ENCODE data around the gene UBE2J2. TPM values are rescaled to one million over a fixed set of nuclear protein-coding genes. Genes with fewer than 3 reads are reported as not detected.

UBE2J2 gene
- total and polyA plus RNA-seq, 2 of the 4 experiments (the other 2 are of a cell fraction), result 20.6 to 67.5 TPM

- no peak for ATAC-seq (ENCODE audit: low read depth)
- H2BK20ac ChIP-seq (ENCODE audit: low read depth, low read length), result no peak overlapping the region
- no peak overlapping the region for H3K4me3 ChIP-seq (ENCODE audit: insufficient read depth, low read depth, low read length)
- ChIA-PET POLR2A (ENCODE audit: unreplicated experiment) (no interaction called here), CTCF (no interaction called here)
- WGBS, 2 experiments (ENCODE audit: extremely low coverage in 2 of 2, insufficient read length in 1 of 2), result no CpG with 5 or more reads among the region's 8 CpGs
- no peak overlapping the region for H4K8ac ChIP-seq (ENCODE audit: low read depth in 2 of 2, low read length in 2 of 2)
- no peak overlapping the region for H2AFZ ChIP-seq (replicated peaks; ENCODE audit: low read length, poor library complexity)
- no peak overlapping the region for H3K18ac ChIP-seq (ENCODE audit: low read depth, low read length)
- H3K23ac ChIP-seq (ENCODE audit: low read depth, low read length), result no peak overlapping the region
- H3K36me3 ChIP-seq (ENCODE audit: control insufficient read depth, insufficient read depth, low read length), result no peaks in the 10 kb centered on the region
- no peak overlapping the region for H3K4me2 ChIP-seq (ENCODE audit: low read depth, low read length)
- BruUV-seq (replicated peaks), result no TSS peak
- H4K20me1 ChIP-seq (ENCODE audit: insufficient read depth, low read length), result no peaks in the 10 kb centered on the region
- H3K9me1 ChIP-seq (ENCODE audit: insufficient read depth, low read length), result no peaks in the 10 kb centered on the region
- H3K14ac ChIP-seq (replicated peaks; ENCODE audit: low read depth, low read length), result no peak overlapping the region
- intact Hi-C loops (cut with micrococcal nuclease), result no loop called here
- peaks cover 12% of the 10 kb centered on the region for H3K4me1 ChIP-seq (ENCODE audit: control insufficient read depth, insufficient read depth, low read length)
- no peaks in the 10 kb centered on the region for H3K9me3 ChIP-seq (ENCODE audit: control insufficient read depth, insufficient read depth, low read length)
- H3K9ac ChIP-seq (ENCODE audit: low read depth, low read length), result no peak overlapping the region
- no peak overlapping the region for H4K91ac ChIP-seq (ENCODE audit: insufficient read depth, low read depth, low read length)
- dilution Hi-C loops (cut with HindIII; ENCODE audit: low sequenced_read_pairs, unreplicated experiment), result no loop called here
- DNase-seq, result no peak
- H3K27me3 ChIP-seq (ENCODE audit: control insufficient read depth, insufficient read depth, low read length), result no peaks in the 10 kb centered on the region; the same call in 1 of the 2 replicates
- no peak for TF ChIP-seq NFE2L2 (IDR thresholded peaks at IDR 0.05; ENCODE audit: low read depth, low read length)
- TF ChIP-seq USF2 (IDR thresholded peaks at IDR 0.05; ENCODE audit: low read depth, low read length), result no peak
- TF ChIP-seq RCOR1 (IDR thresholded peaks at IDR 0.05; ENCODE audit: insufficient replicate concordance, low read length), result no peak
- H3K56ac ChIP-seq (ENCODE audit: extremely low read depth, insufficient read depth, low read length), result no peak overlapping the region
- H3K27ac ChIP-seq (ENCODE audit: insufficient read depth, low read length), result no peak overlapping the region
- H2BK120ac ChIP-seq (ENCODE audit: low read depth, low read length), result no peak overlapping the region
- no peak overlapping the region for H2BK5ac ChIP-seq (ENCODE audit: low read depth, low read length, poor library complexity, severe bottlenecking)
- no peaks in the 10 kb centered on the region for H3K79me1 ChIP-seq (ENCODE audit: low read depth in 1 of 2, low read length in 2 of 2)
- H2AK5ac ChIP-seq (ENCODE audit: low read depth, low read length), result no peak overlapping the region
- in situ Hi-C loops (cut with MboI; ENCODE audit: low sequenced_read_pairs), result no loop called here
- no peak overlapping the region for H3K4ac ChIP-seq (ENCODE audit: low read depth, low read length)
- H2BK15ac ChIP-seq (ENCODE audit: low read depth, low read length), result no peak overlapping the region
- no peak overlapping the region for H4K5ac ChIP-seq (ENCODE audit: low read depth, low read length)
- no peak overlapping the region for H2AK9ac ChIP-seq (replicated peaks; ENCODE audit: low read depth, low read length, poor library complexity)
Observed at GRCh38 chr1:1204425-1204920, 69.2 kb downstream of the UBE2J2 start.

Small RNA genes within 50 kb of the gene (microRNA-seq; reads per million reads assigned to microRNA genes)
- gene MIR6726 (ENCODE audit: insufficient read depth in 1 of 2, insufficient read length in 1 of 2, unreplicated experiment in 1 of 2) (2.2 to 6.2 reads per million in 2 experiments), gene MIR6727 (ENCODE audit: unreplicated experiment) (1.1 reads per million)

Small RNA genes within 50 kb of the gene (small RNA-seq; reads per million reads assigned to genes)
- gene MIR6726, result 0 reads per million in 5 experiments

Other genes with a start within 250 kb of the UBE2J2 start
- not detected in 2 replicates for gene RNF223, start 199.5 kb downstream of the UBE2J2 start, total RNA-seq (2012; rRNA removed)
- gene RNF223, start 199.5 kb downstream of the UBE2J2 start, polyA plus RNA-seq (2012; rRNA removed), result not detected in 2 replicates
- 2.5 and 2.9 TPM in 2 replicates for gene C1orf159, start 157.8 kb downstream of the UBE2J2 start, total RNA-seq (2012; rRNA removed)
- 12.6 and 15.5 TPM in 2 replicates for gene C1orf159, start 157.8 kb downstream of the UBE2J2 start, polyA plus RNA-seq (2012; rRNA removed)
- gene TTLL10, start 100.0 kb downstream of the UBE2J2 start, total RNA-seq (2012; rRNA removed), result not detected in 2 replicates
- gene TTLL10, start 100.0 kb downstream of the UBE2J2 start, polyA plus RNA-seq (2012; rRNA removed), result not detected in 2 replicates
- gene TNFRSF18, start 67.3 kb downstream of the UBE2J2 start, total RNA-seq (2012; rRNA removed), result 0.18 TPM in 1 of 2 replicates, not detected in the other
- gene TNFRSF18, start 67.3 kb downstream of the UBE2J2 start, polyA plus RNA-seq (2012; rRNA removed), result 1.0 and 1.2 TPM in 2 replicates
- gene TNFRSF4, start 59.7 kb downstream of the UBE2J2 start, total RNA-seq (2012; rRNA removed), result not detected in 2 replicates
- 0.15 and 0.44 TPM in 2 replicates for gene TNFRSF4, start 59.7 kb downstream of the UBE2J2 start, polyA plus RNA-seq (2012; rRNA removed)
- gene SDF4, start 41.9 kb downstream of the UBE2J2 start, total RNA-seq (2012; rRNA removed), result 57.0 and 69.4 TPM in 2 replicates
- gene SDF4, start 41.9 kb downstream of the UBE2J2 start, polyA plus RNA-seq (2012; rRNA removed), result 250 and 252 TPM in 2 replicates
- 12.2 and 18.3 TPM in 2 replicates for gene B3GALT6, start 41.6 kb downstream of the UBE2J2 start, total RNA-seq (2012; rRNA removed)
- 23.0 and 29.2 TPM in 2 replicates for gene B3GALT6, start 41.6 kb downstream of the UBE2J2 start, polyA plus RNA-seq (2012; rRNA removed)
- 0.36 TPM in 1 of 2 replicates, not detected in the other for gene C1QTNF12, start 27.1 kb downstream of the UBE2J2 start, total RNA-seq (2012; rRNA removed)
- gene C1QTNF12, start 27.1 kb downstream of the UBE2J2 start, polyA plus RNA-seq (2012; rRNA removed), result 1.1 and 2.6 TPM in 2 replicates
- gene SCNN1D, start 6.6 kb upstream of the UBE2J2 start, total RNA-seq (2012; rRNA removed), result 0.18 and 0.28 TPM in 2 replicates
- gene SCNN1D, start 6.6 kb upstream of the UBE2J2 start, polyA plus RNA-seq (2012; rRNA removed), result 3.7 and 4.4 TPM in 2 replicates
- gene ACAP3, start 34.1 kb upstream of the UBE2J2 start, total RNA-seq (2012; rRNA removed), result 13.3 and 15.3 TPM in 2 replicates
- gene ACAP3, start 34.1 kb upstream of the UBE2J2 start, polyA plus RNA-seq (2012; rRNA removed), result 58.2 and 75.2 TPM in 2 replicates
- gene PUSL1, start 34.7 kb upstream of the UBE2J2 start, total RNA-seq (2012; rRNA removed), result 10.9 and 13.3 TPM in 2 replicates
- gene PUSL1, start 34.7 kb upstream of the UBE2J2 start, polyA plus RNA-seq (2012; rRNA removed), result 33.0 and 43.6 TPM in 2 replicates
- gene INTS11, start 50.8 kb upstream of the UBE2J2 start, total RNA-seq (2012; rRNA removed), result 52.5 and 56.1 TPM in 2 replicates
- 123 and 134 TPM in 2 replicates for gene INTS11, start 50.8 kb upstream of the UBE2J2 start, polyA plus RNA-seq (2012; rRNA removed)
- gene CPTP, start 50.9 kb upstream of the UBE2J2 start, total RNA-seq (2012; rRNA removed), result 2.7 and 3.1 TPM in 2 replicates
- gene CPTP, start 50.9 kb upstream of the UBE2J2 start, polyA plus RNA-seq (2012; rRNA removed), result 12.1 and 15.4 TPM in 2 replicates
- under 0.01 TPM in 1 of 2 replicates, not detected in the other for gene TAS1R3, start 57.4 kb upstream of the UBE2J2 start, total RNA-seq (2012; rRNA removed)
- gene TAS1R3, start 57.4 kb upstream of the UBE2J2 start, polyA plus RNA-seq (2012; rRNA removed), result 0.05 and 0.06 TPM in 2 replicates
- gene DVL1, start 75.6 kb upstream of the UBE2J2 start, total RNA-seq (2012; rRNA removed), result 27.2 and 27.5 TPM in 2 replicates
- gene DVL1, start 75.6 kb upstream of the UBE2J2 start, polyA plus RNA-seq (2012; rRNA removed), result 35.9 and 47.6 TPM in 2 replicates
- gene MXRA8, start 84.7 kb upstream of the UBE2J2 start, total RNA-seq (2012; rRNA removed), result 92.5 and 97.8 TPM in 2 replicates
- 469 and 502 TPM in 2 replicates for gene MXRA8, start 84.7 kb upstream of the UBE2J2 start, polyA plus RNA-seq (2012; rRNA removed)
- gene AURKAIP1, start 101.4 kb upstream of the UBE2J2 start, total RNA-seq (2012; rRNA removed), result 45.7 and 63.0 TPM in 2 replicates
- gene AURKAIP1, start 101.4 kb upstream of the UBE2J2 start, polyA plus RNA-seq (2012; rRNA removed), result 107 and 129 TPM in 2 replicates
- gene CCNL2, start 125.5 kb upstream of the UBE2J2 start, total RNA-seq (2012; rRNA removed), result 53.9 and 61.1 TPM in 2 replicates
- 209 and 239 TPM in 2 replicates for gene CCNL2, start 125.5 kb upstream of the UBE2J2 start, polyA plus RNA-seq (2012; rRNA removed)
- gene MRPL20, start 133.4 kb upstream of the UBE2J2 start, total RNA-seq (2012; rRNA removed), result 141 and 149 TPM in 2 replicates
- gene MRPL20, start 133.4 kb upstream of the UBE2J2 start, polyA plus RNA-seq (2012; rRNA removed), result 157 and 172 TPM in 2 replicates
- gene ANKRD65, start 147.4 kb upstream of the UBE2J2 start, total RNA-seq (2012; rRNA removed), result under 0.01 TPM in 1 of 2 replicates, not detected in the other
- 0.09 and 0.11 TPM in 2 replicates for gene ANKRD65, start 147.4 kb upstream of the UBE2J2 start, polyA plus RNA-seq (2012; rRNA removed)
- 0.83 and 1.1 TPM in 2 replicates for gene VWA1, start 161.8 kb upstream of the UBE2J2 start, total RNA-seq (2012; rRNA removed)
- 6.1 and 9.2 TPM in 2 replicates for gene VWA1, start 161.8 kb upstream of the UBE2J2 start, polyA plus RNA-seq (2012; rRNA removed)
- not detected in 2 replicates for gene ATAD3C, start 175.8 kb upstream of the UBE2J2 start, total RNA-seq (2012; rRNA removed)
- not detected in 2 replicates for gene ATAD3C, start 175.8 kb upstream of the UBE2J2 start, polyA plus RNA-seq (2012; rRNA removed)
- 13.8 and 28.6 TPM in 2 replicates for gene ATAD3B, start 197.9 kb upstream of the UBE2J2 start, total RNA-seq (2012; rRNA removed)
- 29.0 and 38.7 TPM in 2 replicates for gene ATAD3B, start 197.9 kb upstream of the UBE2J2 start, polyA plus RNA-seq (2012; rRNA removed)
- 26.1 and 27.2 TPM in 2 replicates for gene ATAD3A, start 238.3 kb upstream of the UBE2J2 start, total RNA-seq (2012; rRNA removed)
- gene ATAD3A, start 238.3 kb upstream of the UBE2J2 start, polyA plus RNA-seq (2012; rRNA removed), result 33.9 and 34.0 TPM in 2 replicates

Measured in IMR-90 (cell line).